ACHN (cell line): Measurements from ENCODE around the gene KCNE1.
"Not testable (repeated sequence)": the region's sequence is repeated elsewhere in the genome, so short reads cannot be mapped to it uniquely, and the experiment has no call there.

Experiments used
- DNase-seq: peaks from one replicate; pipeline ENCODE4 v3.0.0-alpha.2; 2015
- in situ Hi-C: cut with HindIII; loops from 2 replicates; pipeline ENCODE4 v1.10.0; 2017; ENCODE audit warnings: low sequenced_read_pairs, low pct_ligation_motif_present, low pct_unique_long_range_greater_than_20kb

The KCNE1 gene

GRCh38 chr21:34511787-34512455 lies at the start of gene KCNE1:
KCNE1 (minus strand) TSS chr21:34512210; CDS start chr21:34449634, 62,576 bp downstream.
- in situ Hi-C loops = no loop called here
- DNase-seq = no peak

GRCh38 chr21:34561806-34562205 lies 49.8 kb upstream of the KCNE1 start:
- in situ Hi-C loops = no loop called here
- no peak for DNase-seq

- DNase-seq = no peak
- in situ Hi-C loops = no loop called here
These were observed 48.6 kb upstream of the KCNE1 start for GRCh38 chr21:34560609-34561008.

- in situ Hi-C loops = no loop called here
- no peak for DNase-seq
These were observed 48.0 kb upstream of the KCNE1 start for GRCh38 chr21:34560021-34560420.

- DNase-seq = no peak
- in situ Hi-C loops = no loop called here
These were observed 47.1 kb upstream of the KCNE1 start for GRCh38 chr21:34559089-34559631.

- in situ Hi-C loops = no loop called here
These were observed 46.2 kb upstream of the KCNE1 start for GRCh38 chr21:34558166-34558565.

GRCh38 chr21:34557261-34557660 lies 45.3 kb upstream of the KCNE1 start:
- in situ Hi-C loops = no loop called here
- no peak for DNase-seq

More at GRCh38 chr21:34558166-34558565, 46.2 kb upstream of the KCNE1 start:
- DNase-seq = no peak

- in situ Hi-C loops, DNase-seq: not testable (repeated sequence)
These were observed 42.7 kb upstream of the KCNE1 start for GRCh38 chr21:34554670-34555069.

GRCh38 chr21:34554227-34554626 lies 42.2 kb upstream of the KCNE1 start:
- in situ Hi-C loops = no loop called here
- no peak for DNase-seq

- in situ Hi-C loops = no loop called here
- no peak for DNase-seq
These were observed 41.3 kb upstream of the KCNE1 start for GRCh38 chr21:34553151-34553952.

- DNase-seq = no peak
- in situ Hi-C loops = no loop called here
These were observed 40.5 kb upstream of the KCNE1 start for GRCh38 chr21:34552360-34553098.

- DNase-seq = no peak
- in situ Hi-C loops = no loop called here
These were observed 38.3 kb upstream of the KCNE1 start for GRCh38 chr21:34550182-34550799.

- DNase-seq = no peak
- in situ Hi-C loops = no loop called here
These were observed 36.9 kb upstream of the KCNE1 start for GRCh38 chr21:34548781-34549376.

- no peak for DNase-seq
- in situ Hi-C loops = no loop called here
These were observed 34.5 kb upstream of the KCNE1 start for GRCh38 chr21:34546542-34546941.

GRCh38 chr21:34545079-34545884 lies 33.3 kb upstream of the KCNE1 start:
- peak; percentile 69 for DNase-seq
- in situ Hi-C loops = no loop called here

GRCh38 chr21:34544032-34544496 lies 32.1 kb upstream of the KCNE1 start:
- in situ Hi-C loops = no loop called here
- peak; percentile 64 for DNase-seq

- no peak for DNase-seq
- in situ Hi-C loops = no loop called here
These were observed 31.0 kb upstream of the KCNE1 start for GRCh38 chr21:34543017-34543416.
